ENCODE data around the gene SNED1.

The SNED1 gene

GRCh38 chr2:240956171-240956934 is 42.1 kb upstream of the SNED1 start:
- no peak overlapping the region for H3K27ac ChIP-seq (ENCODE audit: low read depth, low read length)
- no peaks in the 10 kb centered on the region for H3K36me3 ChIP-seq (ENCODE audit: insufficient read depth, low read length)
- H3K4me3 ChIP-seq (ENCODE audit: low read depth in 1 of 2, low read length in 2 of 2), result no peak overlapping the region
- H3K4me1 ChIP-seq (ENCODE audit: insufficient read depth, low read length), result peaks cover 10% of the 10 kb centered on the region
- H3K9ac ChIP-seq (ENCODE audit: low read length), result no peak overlapping the region
- no peaks in the 10 kb centered on the region for H3K9me3 ChIP-seq (ENCODE audit: low read length)
- H3K27me3 ChIP-seq (ENCODE audit: control insufficient read depth in 1 of 2, insufficient read depth in 2 of 2, low read length in 2 of 2), result peaks cover 0 to 18% of the 10 kb centered on the region in 2 donors

DNA sequence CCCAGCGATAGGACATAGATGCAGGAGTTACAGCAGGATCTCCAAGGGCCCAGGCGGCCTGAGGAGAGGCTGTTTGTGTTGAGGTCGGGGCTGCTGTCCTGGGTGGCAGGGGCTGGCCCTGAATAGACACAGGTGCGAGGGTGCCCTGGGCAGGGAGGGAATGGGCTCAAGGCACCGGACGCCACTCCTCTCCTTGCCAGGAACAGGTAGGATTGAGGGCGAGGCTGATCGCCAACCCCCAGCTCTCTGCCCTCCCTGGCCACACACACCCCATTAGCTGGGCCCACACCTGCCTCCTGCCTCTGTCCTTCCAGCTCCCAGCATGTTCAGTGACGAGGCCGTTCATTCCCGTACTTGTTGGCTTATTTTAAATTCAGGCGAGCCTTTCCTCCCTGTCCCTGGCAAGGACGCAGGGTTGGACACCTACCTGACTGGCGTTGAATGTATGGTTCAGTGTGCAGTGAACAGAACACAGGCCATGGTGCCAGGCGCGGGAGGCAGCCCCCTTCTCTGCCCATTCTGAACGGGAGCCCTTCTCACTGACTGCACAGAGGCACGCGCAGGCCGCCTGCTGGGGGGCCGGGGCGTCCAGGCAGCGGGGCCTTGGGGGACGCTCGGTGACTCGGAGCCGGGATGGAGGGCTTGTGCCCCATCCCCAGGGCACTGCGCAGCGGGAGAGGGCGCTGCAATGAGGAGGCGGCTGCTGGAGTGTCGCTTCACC is 41.3 kb upstream of the SNED1 start:
- Histone ChIP-seq H3K9me3 (ENCODE audit: low read length) (no peaks in the 10 kb centered on the region), H3K36me3 (ENCODE audit: insufficient read depth, low read length) (no peaks in the 10 kb centered on the region), H3K27ac (ENCODE audit: low read depth, low read length) (no peak overlapping the region), H3K4me1 (ENCODE audit: insufficient read depth, low read length) (peaks cover 16% of the 10 kb centered on the region), H3K27me3 (ENCODE audit: control insufficient read depth in 1 of 2, insufficient read depth in 2 of 2, low read length in 2 of 2) (peaks cover 0 to 18% of the 10 kb centered on the region in 2 donors), H3K9ac (ENCODE audit: low read length) (no peak overlapping the region), H3K4me3 (ENCODE audit: low read depth in 1 of 2, low read length in 2 of 2) (no peak overlapping the region)

DNA sequence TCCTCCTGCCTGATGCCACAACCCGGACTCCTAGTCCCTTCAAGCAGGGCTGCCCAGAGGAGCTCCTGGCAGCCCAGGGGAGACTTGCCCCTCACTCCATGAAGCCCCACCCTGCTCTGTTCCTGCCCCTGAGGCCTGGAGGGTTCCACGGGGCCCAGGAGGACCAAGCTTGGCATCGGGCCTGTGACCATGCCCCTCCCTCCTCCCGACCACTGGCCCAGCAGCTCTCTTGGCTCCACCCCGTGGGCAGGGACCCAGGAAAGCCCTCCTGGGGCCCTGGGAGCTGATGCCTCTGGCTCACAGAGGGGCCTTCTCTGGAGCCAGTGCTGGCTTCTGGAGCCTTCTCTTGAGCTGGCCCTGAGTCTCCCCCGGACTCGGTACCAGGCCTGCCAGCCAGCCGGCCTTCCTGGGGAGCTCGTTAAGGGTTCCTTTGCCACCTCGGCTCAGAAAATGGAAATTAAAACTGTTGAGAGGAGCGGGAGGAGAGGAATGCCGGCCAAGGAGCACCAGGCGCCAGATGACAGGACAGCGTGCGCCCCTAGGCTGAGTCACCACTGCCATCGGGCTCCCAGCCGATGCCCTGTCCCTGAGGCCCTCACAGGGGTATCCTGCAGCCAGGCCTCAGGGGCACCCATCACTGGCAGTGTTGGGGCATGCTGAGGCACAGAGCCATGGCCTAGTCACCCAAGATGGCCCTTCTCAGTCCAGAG is 40.6 kb upstream of the SNED1 start:
- Histone ChIP-seq H3K27me3 (ENCODE audit: control insufficient read depth in 1 of 2, insufficient read depth in 2 of 2, low read length in 2 of 2) (peaks cover 0 to 18% of the 10 kb centered on the region in 2 donors), H3K36me3 (ENCODE audit: insufficient read depth, low read length) (no peaks in the 10 kb centered on the region), H3K9ac (ENCODE audit: low read length) (no peak overlapping the region), H3K27ac (ENCODE audit: low read depth, low read length) (no peak overlapping the region), H3K4me1 (ENCODE audit: insufficient read depth, low read length) (peaks cover 16% of the 10 kb centered on the region), H3K9me3 (ENCODE audit: low read length) (no peaks in the 10 kb centered on the region), H3K4me3 (ENCODE audit: low read depth in 1 of 2, low read length in 2 of 2) (no peak overlapping the region)

DNA sequence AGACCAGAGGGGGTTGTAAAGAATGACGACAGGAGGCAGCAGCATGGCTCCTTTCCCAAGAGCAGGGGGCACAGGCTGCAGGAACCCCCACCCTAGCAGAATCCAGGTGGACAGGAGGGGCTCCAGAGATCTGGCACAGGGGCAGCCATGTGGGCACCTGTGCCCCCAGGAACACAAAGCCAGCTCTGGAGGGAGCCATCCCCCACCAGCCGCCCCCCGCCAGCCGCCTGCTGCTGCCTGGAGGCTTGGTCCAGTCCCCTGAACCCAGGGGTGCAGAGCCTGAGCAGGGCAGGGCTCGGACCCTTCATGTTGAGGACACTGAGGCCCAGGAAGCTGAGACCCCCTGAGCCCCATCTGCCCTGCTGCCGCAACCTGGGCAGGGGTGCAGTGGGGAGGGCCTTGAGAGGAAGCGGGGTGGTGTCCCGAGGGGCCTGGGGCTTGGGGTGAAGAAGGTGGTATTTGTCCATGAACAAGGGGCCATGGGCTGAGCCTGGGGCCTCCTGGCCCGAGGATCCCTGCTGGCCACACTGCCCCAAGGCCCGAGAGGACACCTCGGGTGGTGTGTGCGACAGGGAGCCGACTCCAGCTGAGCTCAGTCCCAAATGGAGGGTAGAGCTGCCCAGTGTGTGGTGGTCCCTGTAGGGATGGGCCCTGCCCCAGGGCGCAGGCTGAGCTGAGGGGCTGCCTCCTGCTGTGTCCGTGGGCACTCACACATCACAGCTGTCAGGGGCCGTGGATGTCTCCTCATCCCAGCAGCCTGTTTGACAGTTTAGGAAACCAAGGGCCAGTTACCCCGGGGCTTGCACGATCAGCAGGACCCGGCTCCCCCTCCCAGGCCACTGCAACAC is 39.8 kb upstream of the SNED1 start:
- no peaks in the 10 kb centered on the region for H3K36me3 ChIP-seq (ENCODE audit: insufficient read depth, low read length)
- peaks cover 0 to 18% of the 10 kb centered on the region in 2 donors for H3K27me3 ChIP-seq (ENCODE audit: control insufficient read depth in 1 of 2, insufficient read depth in 2 of 2, low read length in 2 of 2)
- H3K9ac ChIP-seq (ENCODE audit: low read length), result no peak overlapping the region
- H3K9me3 ChIP-seq (ENCODE audit: low read length), result no peaks in the 10 kb centered on the region
- H3K4me3 ChIP-seq (ENCODE audit: low read depth in 1 of 2, low read length in 2 of 2), result no peak overlapping the region
- H3K27ac ChIP-seq (ENCODE audit: low read depth, low read length), result no peak overlapping the region
- H3K4me1 ChIP-seq (ENCODE audit: insufficient read depth, low read length), result peaks cover 16% of the 10 kb centered on the region

DNA sequence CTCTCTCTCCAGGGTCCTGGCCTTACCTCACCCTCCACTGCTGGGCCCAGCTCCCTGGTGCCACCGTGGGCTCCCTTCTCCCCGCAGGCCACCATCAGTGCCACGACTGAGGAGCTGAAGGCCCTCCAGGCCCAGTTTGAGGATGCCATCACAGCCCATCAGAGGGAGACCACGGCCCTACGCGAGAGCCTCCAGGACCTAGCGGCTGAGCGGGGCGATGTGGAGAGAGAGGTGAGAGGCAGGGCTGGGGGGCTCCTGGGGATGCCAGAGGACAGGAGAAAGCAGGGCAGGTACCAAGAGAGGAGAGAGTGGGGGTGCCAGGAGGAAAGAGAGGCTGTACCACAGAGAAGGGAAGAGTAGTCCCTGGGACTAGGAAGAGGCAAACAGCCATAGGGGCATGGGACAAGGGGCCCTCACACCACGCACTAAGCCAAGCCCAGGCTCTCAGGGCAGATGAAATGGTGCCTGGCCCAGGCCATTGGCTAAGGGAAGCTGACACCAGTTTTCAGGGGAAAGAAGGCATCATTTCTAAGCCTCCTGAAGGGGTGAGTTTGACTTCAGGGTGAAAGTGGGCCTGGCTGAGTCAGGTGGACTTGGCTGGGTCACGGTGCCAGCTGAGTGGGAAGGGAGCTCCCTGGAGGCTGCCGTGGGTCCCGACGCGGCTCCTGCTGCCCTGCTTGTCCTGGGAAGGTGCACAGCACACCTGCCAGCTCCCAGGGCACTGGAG is 39.0 kb upstream of the SNED1 start:
- peaks cover 0 to 18% of the 10 kb centered on the region in 2 donors for H3K27me3 ChIP-seq (ENCODE audit: control insufficient read depth in 1 of 2, insufficient read depth in 2 of 2, low read length in 2 of 2)
- no peak overlapping the region for H3K4me3 ChIP-seq (ENCODE audit: low read depth in 1 of 2, low read length in 2 of 2)
- H3K27ac ChIP-seq (ENCODE audit: low read depth, low read length), result no peak overlapping the region
- no peak overlapping the region for H3K9ac ChIP-seq (ENCODE audit: low read length)
- no peaks in the 10 kb centered on the region for H3K9me3 ChIP-seq (ENCODE audit: low read length)
- H3K4me1 ChIP-seq (ENCODE audit: insufficient read depth, low read length), result peaks cover 16% of the 10 kb centered on the region
- no peaks in the 10 kb centered on the region for H3K36me3 ChIP-seq (ENCODE audit: insufficient read depth, low read length)

DNA sequence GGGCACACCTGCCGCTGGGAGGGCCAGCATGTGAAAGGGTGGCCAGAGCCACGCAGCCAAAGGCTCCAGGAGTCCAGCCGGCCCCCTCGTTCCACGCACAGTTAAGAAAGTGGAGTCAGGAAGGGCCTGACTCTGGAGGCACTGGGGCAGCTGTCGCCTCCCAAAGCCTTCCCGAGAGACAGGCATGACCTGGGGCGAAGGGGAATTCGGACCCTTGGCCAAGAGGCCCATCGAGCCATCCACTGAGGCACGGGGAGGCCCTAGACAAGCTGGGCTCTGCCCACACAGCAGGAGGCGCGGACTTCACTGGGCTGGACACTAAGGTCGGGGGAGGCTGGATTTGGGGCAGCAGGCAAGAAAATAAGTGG is 38.5 kb upstream of the SNED1 start:
- peaks cover 0 to 18% of the 10 kb centered on the region in 2 donors for H3K27me3 ChIP-seq (ENCODE audit: control insufficient read depth in 1 of 2, insufficient read depth in 2 of 2, low read length in 2 of 2)
- H3K4me1 ChIP-seq (ENCODE audit: insufficient read depth, low read length), result peaks cover 16% of the 10 kb centered on the region
- H3K4me3 ChIP-seq (ENCODE audit: low read depth in 1 of 2, low read length in 2 of 2), result no peak overlapping the region
- no peak overlapping the region for H3K27ac ChIP-seq (ENCODE audit: low read depth, low read length)
- H3K9ac ChIP-seq (ENCODE audit: low read length), result no peak overlapping the region
- no peaks in the 10 kb centered on the region for H3K36me3 ChIP-seq (ENCODE audit: insufficient read depth, low read length)
- no peaks in the 10 kb centered on the region for H3K9me3 ChIP-seq (ENCODE audit: low read length)

- Histone ChIP-seq H3K27me3 (ENCODE audit: control insufficient read depth in 1 of 2, insufficient read depth in 2 of 2, low read length in 2 of 2) (peaks cover 0 to 18% of the 10 kb centered on the region in 2 donors), H3K4me1 (ENCODE audit: insufficient read depth, low read length) (peaks cover 16% of the 10 kb centered on the region), H3K9ac (ENCODE audit: low read length) (no peak overlapping the region), H3K27ac (ENCODE audit: low read depth, low read length) (no peak overlapping the region), H3K36me3 (ENCODE audit: insufficient read depth, low read length) (no peaks in the 10 kb centered on the region), H3K4me3 (ENCODE audit: low read depth in 1 of 2, low read length in 2 of 2) (no peak overlapping the region), H3K9me3 (ENCODE audit: low read length) (no peaks in the 10 kb centered on the region)
These were observed 38.0 kb upstream of the SNED1 start for GRCh38 chr2:240960309-240960970.

DNA sequence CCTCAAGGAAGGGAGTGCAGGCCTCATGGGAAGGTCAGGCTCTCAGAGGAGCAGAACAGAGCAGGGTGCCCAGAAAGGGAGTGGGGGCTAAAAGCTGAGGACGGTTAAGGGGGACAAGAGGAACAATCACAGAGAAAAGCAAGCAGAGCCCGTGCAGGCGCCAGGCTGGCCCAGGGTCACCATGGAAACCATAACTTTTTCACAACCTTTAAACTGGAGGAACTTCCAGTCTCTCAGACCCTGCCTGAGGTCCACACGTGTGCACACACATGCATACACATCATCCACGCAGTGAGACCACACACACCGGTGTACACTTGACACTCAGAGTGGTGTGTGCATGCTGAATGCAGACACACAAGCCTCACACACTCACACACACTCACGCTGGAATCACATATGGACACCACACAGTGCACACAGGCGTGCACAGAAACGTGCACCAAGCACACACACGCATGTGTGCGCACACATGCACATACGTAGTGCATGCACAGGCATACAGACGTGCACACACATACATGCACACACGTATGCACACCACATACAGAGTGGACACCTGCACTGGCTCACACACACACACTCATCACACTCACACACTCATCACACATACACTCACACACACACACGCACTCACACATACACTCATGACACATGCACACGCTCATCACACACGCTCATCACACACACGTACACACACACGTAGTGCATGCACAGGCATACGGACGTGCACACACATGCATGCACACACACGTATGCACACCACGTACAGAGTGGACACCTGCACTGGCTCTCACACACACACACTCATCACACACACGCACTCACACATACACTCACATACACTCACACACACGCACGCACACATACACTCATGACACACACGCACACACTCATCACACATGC is 37.2 kb upstream of the SNED1 start:
- H3K36me3 ChIP-seq (ENCODE audit: insufficient read depth, low read length), result no peaks in the 10 kb centered on the region
- peaks cover 0 to 18% of the 10 kb centered on the region in 2 donors for H3K27me3 ChIP-seq (ENCODE audit: control insufficient read depth in 1 of 2, insufficient read depth in 2 of 2, low read length in 2 of 2)
- H3K4me1 ChIP-seq (ENCODE audit: insufficient read depth, low read length), result peaks cover 16% of the 10 kb centered on the region
- no peak overlapping the region for H3K4me3 ChIP-seq (ENCODE audit: low read depth in 1 of 2, low read length in 2 of 2)
- no peaks in the 10 kb centered on the region for H3K9me3 ChIP-seq (ENCODE audit: low read length)
- H3K27ac ChIP-seq (ENCODE audit: low read depth, low read length), result no peak overlapping the region
- H3K9ac ChIP-seq (ENCODE audit: low read length), result no peak overlapping the region

DNA sequence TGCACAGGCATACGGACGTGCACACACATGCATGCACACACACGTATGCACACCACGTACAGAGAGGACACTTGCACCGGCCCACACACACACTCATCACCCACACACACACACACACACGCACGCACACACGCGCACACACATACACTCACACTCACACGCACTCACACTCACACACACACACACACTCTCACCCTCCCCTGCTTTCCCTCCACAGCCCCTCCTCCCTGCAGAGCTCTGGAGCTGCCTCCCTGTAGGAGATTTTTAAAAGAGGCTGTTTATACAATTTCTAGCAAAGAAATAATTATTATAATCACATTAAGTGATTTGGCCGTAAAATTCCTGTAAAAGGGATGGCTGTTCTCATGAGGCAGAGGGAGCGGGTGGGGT is 36.5 kb upstream of the SNED1 start:
- Histone ChIP-seq H3K4me3 (ENCODE audit: low read depth in 1 of 2, low read length in 2 of 2) (no peak overlapping the region), H3K27me3 (ENCODE audit: control insufficient read depth in 1 of 2, insufficient read depth in 2 of 2, low read length in 2 of 2) (peaks cover 0 to 18% of the 10 kb centered on the region in 2 donors), H3K9ac (ENCODE audit: low read length) (no peak overlapping the region), H3K4me1 (ENCODE audit: insufficient read depth, low read length) (peaks cover 16% of the 10 kb centered on the region), H3K9me3 (ENCODE audit: low read length) (no peaks in the 10 kb centered on the region), H3K36me3 (ENCODE audit: insufficient read depth, low read length) (no peaks in the 10 kb centered on the region), H3K27ac (ENCODE audit: low read depth, low read length) (no peak overlapping the region)

Data from muscle layer of colon (tissue), 2 donors.